Measurements from ENCODE around the gene GABPB2. TPM values are rescaled to one million over a fixed set of nuclear protein-coding genes. Genes with fewer than 3 reads are reported as not detected.

GABPB2 gene
- total and polyA plus RNA-seq, 4 donors, result 0.94 to 13.3 (median 4.4) TPM

DNA sequence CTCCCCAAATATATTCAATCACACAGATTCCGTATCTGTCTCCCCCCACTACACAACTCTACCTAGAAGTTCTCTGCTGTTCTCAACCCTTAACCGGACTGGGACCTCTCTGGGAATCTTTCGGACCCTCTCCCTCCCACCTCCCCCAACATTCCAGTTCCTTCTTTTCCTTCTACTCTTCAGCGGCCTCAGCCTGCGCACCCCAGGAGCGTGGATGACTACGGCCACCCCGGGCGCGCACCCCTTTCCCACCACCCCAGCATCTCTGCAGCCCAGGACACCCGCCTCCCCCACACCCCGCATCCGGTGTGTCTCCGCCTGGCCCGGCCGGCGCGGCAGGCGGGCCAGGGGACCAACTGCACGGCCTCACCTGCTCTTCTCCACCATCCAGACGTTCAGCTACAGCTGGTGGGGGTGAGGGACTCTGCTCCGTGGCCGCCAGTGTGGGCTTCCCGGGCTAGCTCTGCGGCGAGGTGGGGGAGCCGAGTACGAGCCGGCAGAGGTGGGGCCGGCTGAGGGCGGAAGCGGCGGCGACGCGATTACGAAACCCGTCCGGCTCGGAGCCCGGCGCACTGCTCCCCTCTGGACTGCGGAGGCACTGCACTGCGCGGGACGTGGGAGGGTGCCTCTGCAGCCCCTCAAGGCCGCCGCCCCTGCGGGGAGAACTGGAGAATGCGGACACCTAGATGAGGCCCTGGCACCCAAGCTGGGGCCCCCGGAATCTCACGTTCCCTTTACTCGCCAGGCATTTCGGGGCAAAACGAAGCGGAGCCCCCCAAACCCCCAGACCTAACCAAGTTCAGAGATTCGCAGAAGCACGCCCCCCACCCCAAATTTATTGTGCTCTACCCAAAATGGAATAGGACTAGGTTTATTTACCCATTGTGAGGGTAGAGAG lies 11.2 kb upstream of the GABPB2 start, which contains the start of gene CDC42SE1:
Gene CDC42SE1 (minus strand): TSS at position 514 of the 898 bp plus-strand sequence. CDS start 3,892 bp downstream, outside the sequence.
- Histone ChIP-seq H3K4me1 (ENCODE audit: control insufficient read depth in 4 of 4, insufficient read depth in 4 of 4, low read length in 3 of 4) (peaks cover 3 to 46% (median 35%) of the 10 kb centered on the region in 4 donors), H3K4me3 (ENCODE audit: low read depth in 1 of 3, low read length in 3 of 3) (peak within 1 kb of the TSS; percentile 68 to 96 (median 85)), H3K36me3 (ENCODE audit: control insufficient read depth in 4 of 4, insufficient read depth in 3 of 4, low read depth in 1 of 4, low read length in 3 of 4) (peaks cover 2 to 18% (median 14%) of the 10 kb centered on the region in 4 donors), H3K9me3 (ENCODE audit: control insufficient read depth in 4 of 4, low read length in 3 of 4) (no peaks in the 10 kb centered on the region), H3K9ac (ENCODE audit: low read depth in 1 of 2, low read length in 2 of 2) (peak within 1 kb of the TSS; percentile 94 to 95), H3K27me3 (ENCODE audit: control insufficient read depth in 4 of 4, insufficient read depth in 4 of 4, low read length in 3 of 4) (no peaks in the 10 kb centered on the region), H3K27ac (ENCODE audit: low read depth in 1 of 2, low read length in 2 of 2) (peak within 1 kb of the TSS; percentile 91 to 94)
- peak; percentile 81 for DNase-seq (ENCODE audit: low spot score)
- under 1% methylated on average over 58 of the region's 58 CpGs for WGBS
- TF ChIP-seq SP1 (IDR thresholded peaks at IDR 0.05), result no peak
- TF ChIP-seq EGR1 (IDR thresholded peaks at IDR 0.05; ENCODE audit: low read depth in 2 of 2), result no peak
- TF ChIP-seq HNF4G (IDR thresholded peaks at IDR 0.05), result no peak
- no peak for TF ChIP-seq JUND (IDR thresholded peaks at IDR 0.05)
- TF ChIP-seq FOXA2 (IDR thresholded peaks at IDR 0.05), result no peak
- TF ChIP-seq, protein P1, sequence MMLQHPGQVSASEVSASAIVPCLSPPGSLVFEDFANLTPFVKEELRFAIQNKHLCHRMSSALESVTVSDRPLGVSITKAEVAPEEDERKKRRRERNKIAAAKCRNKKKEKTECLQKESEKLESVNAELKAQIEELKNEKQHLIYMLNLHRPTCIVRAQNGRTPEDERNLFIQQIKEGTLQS (IDR thresholded peaks at IDR 0.05), result no peak
- TF ChIP-seq REST (IDR thresholded peaks at IDR 0.05), result peak; percentile 40
- TF ChIP-seq TAF1 (conservative IDR thresholded peaks at IDR 0.05), result no peak
- no peak for TF ChIP-seq NR2F2 (IDR thresholded peaks at IDR 0.05)
- peak; percentile 34 to 67 for TF ChIP-seq RAD21 (IDR thresholded peaks at IDR 0.05)
- no peak for TF ChIP-seq YY1 (IDR thresholded peaks at IDR 0.05)
- no peak for TF ChIP-seq HNF4A (conservative IDR thresholded peaks at IDR 0.05)
- no peak for TF ChIP-seq ZBTB33 (IDR thresholded peaks at IDR 0.05)
- TF ChIP-seq CTCF (IDR thresholded peaks at IDR 0.05; ENCODE audit: low read depth, low read length, missing input control), result peak; percentile 76
- TF ChIP-seq GABPA (IDR thresholded peaks at IDR 0.05 in 1 of 2, conservative IDR thresholded peaks at IDR 0.05 in 1 of 2), result peak in 1 of 2 donors; percentile 80
- no peak for TF ChIP-seq FOXA1 (IDR thresholded peaks at IDR 0.05)

Data from liver (tissue), 9 donors.